Activated CD4-positive, alpha-beta T cell treated with anti-CD3 and anti-CD28 coated beads for 24 hours (primary cell): ENCODE data around the gene PSD2.

Experiments
- DNase-seq, 2 donors: peaks; one replicate each; pipeline ENCODE4 v3.0.0-alpha.2; 2020; ENCODE audit warnings: low read depth in 2 of 2

Gene PSD2

GRCh38 chr5:139763280-139763929, 32.2 kb upstream of the PSD2 start:
- no peak for DNase-seq

GRCh38 chr5:139763930-139764791, 31.4 kb upstream of the PSD2 start:
- no peak for DNase-seq

- DNase-seq = no peak
These were observed 30.7 kb upstream of the PSD2 start for GRCh38 chr5:139764886-139765408.

DNA sequence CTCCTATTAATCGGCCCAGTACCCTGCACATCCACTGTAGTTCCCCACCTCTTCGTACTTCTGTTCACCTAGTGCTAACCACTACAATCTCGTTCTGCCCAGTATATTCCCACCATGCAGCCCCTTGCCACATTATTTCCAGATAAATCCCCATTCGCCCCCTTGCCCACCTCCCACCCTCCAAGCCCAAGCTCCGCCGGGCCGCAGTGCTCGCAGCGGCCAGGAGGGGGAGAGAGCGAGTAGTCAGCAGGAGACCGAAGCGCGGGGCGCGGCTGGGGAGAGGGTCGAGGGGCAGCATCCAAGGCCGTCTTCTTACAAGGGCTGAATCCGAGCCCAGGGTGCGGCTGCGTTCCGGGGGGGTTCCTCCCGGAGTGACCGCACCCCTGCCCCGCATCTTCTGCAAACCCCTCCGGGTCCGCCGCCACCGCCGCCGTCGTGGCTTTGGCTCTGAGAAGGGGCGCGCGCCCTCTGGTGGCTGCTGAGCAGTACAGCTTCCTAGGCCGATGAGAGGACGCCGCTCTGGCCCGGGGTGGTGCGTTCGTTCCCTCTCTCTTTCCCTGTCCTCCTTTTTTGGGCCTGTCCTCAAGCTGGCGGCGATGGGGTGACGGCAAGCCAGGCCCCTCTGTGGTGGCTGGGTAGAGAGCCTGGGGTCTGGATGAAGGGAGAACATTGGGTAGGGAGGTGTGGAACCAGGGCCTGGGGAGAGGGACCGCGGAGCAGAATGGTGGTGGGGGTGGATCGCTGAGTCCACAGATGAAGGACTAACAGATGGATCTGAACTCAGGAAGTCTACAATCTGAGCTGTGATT, 30.0 kb upstream of the PSD2 start:
- peak; percentile 76 to 82 for DNase-seq

- no peak for DNase-seq
These were observed 27.6 kb upstream of the PSD2 start for GRCh38 chr5:139767960-139768359.

GRCh38 chr5:139768807-139769465, 26.7 kb upstream of the PSD2 start:
- DNase-seq = no peak

GRCh38 chr5:139769477-139769876, 26.1 kb upstream of the PSD2 start:
- no peak for DNase-seq

DNA sequence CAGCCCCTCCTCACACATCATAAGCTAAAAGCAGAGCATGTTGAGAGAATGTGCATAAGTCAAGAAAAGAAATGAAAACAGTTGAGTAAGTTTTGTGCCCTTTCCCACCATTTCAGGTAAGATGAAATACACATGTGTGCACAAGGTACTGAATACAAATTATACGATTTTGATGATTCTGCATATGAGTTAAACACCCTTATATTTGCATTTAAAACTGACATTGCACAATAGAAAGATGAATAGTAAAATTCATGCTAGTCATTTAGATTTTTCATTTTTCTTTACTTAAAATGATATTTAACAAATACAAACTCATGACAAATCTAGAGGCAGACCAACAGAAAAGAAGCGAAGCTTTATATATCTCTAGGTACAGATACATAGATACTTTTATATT, 24.9 kb upstream of the PSD2 start:
- DNase-seq = no peak

GRCh38 chr5:139772089-139772791, 23.4 kb upstream of the PSD2 start:
- no peak for DNase-seq

GRCh38 chr5:139772927-139773690, 22.5 kb upstream of the PSD2 start:
- DNase-seq = no peak

DNA sequence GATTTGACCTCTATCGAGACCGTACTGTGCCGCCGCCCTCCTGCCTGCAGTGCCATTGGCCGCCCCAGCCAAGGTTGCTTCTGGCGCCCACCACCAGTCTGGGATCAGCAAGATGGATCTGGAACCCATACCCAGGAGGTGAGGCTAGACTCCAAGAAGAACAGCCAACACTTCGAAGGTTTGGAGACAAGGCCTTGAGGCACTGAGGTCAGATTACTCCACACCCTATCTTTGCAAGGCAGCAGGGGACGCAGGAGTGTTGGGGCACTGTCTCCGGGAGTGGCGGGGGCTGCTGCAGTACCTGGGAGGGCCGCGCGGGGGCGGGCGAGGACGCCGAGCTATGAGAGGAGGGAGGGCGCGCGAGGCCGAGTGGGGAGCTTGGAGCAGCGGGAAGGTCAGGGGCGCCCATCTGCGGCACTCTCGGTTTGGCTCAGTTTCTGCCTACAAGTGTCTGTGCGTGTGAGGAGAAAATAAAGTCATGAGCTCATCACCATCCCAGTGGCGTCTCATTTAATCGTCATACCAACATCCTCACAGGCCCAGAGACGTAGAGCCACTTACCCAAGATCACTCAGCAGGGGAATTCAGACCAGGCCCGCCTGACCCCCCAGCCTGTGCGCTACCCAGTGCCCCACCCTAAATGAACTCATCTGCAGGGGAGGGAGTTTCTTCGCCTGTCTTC, 20.5 kb upstream of the PSD2 start:
- peak; percentile 68 to 77 for DNase-seq

DNA sequence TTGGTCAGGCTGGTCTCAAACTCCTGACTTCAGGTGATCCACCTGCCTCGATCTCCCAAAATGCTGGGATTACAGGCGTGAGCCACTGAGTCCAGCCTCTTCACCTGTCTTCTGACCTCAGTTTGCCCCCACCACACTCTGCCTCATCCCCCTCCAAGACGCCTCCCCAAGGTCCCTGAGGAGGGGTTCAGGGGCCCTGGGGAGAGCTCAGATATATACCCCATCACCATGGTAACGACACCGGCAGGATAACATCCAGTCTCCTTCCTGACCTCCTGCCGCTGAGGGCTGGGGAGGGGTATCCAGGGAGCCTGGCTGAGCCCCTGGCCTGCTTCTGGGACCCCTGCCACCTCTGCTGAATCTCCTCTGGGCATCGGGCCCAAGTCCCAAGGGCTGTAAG, 19.7 kb upstream of the PSD2 start:
- no peak for DNase-seq

GRCh38 chr5:139776861-139777260, 18.7 kb upstream of the PSD2 start:
- DNase-seq = no peak

DNA sequence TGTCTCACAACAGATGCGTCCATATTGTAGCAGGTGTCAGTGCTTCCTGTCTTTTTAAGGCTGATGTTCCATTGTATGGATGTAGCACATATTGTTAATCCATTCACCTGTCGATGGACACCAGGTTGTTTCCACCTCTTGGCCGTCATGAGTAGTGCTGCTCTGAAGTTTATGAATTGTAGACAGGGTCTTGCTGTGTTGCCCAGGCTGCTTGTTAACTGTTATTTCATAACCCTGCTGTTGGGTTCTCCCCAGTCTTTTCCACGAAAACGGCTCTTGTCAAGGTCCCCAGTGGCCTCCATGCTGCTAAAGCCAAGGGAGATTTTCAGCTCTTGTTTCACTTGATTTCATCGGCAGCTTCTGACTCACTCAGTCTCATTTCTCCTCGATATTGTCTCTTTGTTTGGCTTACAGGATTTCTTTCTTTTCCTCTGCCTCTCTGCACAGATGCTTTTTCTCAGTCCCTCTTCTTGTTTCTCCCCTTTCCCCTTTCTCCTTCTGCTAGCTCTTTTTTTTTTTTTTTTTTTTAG, 12.1 kb upstream of the PSD2 start:
- no peak for DNase-seq

GRCh38 chr5:139784488-139784887, 11.1 kb upstream of the PSD2 start:
- no peak for DNase-seq

DNA sequence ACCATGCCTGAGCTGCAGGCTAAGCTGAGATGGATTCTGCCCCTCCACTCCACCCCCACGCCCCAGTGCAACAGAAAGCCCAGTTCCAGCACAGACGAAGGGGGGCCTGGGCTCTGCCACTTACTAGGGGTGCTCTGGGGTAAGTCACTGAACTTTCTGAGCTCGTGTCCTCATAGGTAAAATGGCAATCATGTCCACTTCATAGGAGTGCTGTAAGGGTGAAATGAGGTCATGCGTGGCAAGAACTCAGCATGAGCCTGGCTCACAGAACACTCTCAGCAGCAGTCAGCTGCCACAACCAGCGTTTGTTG, 8.4 kb upstream of the PSD2 start:
- DNase-seq = no peak

- peak; percentile 83 to 84 for DNase-seq
These were observed 7.9 kb upstream of the PSD2 start for GRCh38 chr5:139787568-139788293.

GRCh38 chr5:139788294-139788910, 7.2 kb upstream of the PSD2 start:
- no peak for DNase-seq
